Retinal pigment epithelial cell (primary cell): ENCODE data around the gene ZNF584.
"Not testable (repeated sequence)": the region's sequence is repeated elsewhere in the genome, so short reads cannot be mapped to it uniquely, and the experiment has no call there.

Experiments
- DNase-seq: peaks from one replicate; pipeline ENCODE4 v3.0.0-alpha.2; 2010; ENCODE audit warnings: low read depth
- H3K4me3 ChIP-seq: 2 replicates; pipeline ENCODE4 v1.5.1; 2011; ENCODE audit warnings: mild to moderate bottlenecking, low read length, control low read depth, moderate library complexity
- TF ChIP-seq, protein P1 (sequence below): conservative IDR thresholded peaks from 2 replicates; pipeline ENCODE4 v1.5.1; 2011; ENCODE audit warnings: low read depth, low read length, control low read depth, inconsistent platforms

The ZNF584 gene

GRCh38 chr19:58400916-58401839 is 7.3 kb upstream of the ZNF584 start:
- peak; percentile 97 for DNase-seq
- H3K4me3 ChIP-seq = peak overlapping the region; percentile 76
- TF ChIP-seq, protein P1, sequence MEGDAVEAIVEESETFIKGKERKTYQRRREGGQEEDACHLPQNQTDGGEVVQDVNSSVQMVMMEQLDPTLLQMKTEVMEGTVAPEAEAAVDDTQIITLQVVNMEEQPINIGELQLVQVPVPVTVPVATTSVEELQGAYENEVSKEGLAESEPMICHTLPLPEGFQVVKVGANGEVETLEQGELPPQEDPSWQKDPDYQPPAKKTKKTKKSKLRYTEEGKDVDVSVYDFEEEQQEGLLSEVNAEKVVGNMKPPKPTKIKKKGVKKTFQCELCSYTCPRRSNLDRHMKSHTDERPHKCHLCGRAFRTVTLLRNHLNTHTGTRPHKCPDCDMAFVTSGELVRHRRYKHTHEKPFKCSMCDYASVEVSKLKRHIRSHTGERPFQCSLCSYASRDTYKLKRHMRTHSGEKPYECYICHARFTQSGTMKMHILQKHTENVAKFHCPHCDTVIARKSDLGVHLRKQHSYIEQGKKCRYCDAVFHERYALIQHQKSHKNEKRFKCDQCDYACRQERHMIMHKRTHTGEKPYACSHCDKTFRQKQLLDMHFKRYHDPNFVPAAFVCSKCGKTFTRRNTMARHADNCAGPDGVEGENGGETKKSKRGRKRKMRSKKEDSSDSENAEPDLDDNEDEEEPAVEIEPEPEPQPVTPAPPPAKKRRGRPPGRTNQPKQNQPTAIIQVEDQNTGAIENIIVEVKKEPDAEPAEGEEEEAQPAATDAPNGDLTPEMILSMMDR = peak; percentile 2

GRCh38 chr19:58401840-58402421 is 6.5 kb upstream of the ZNF584 start:
- peak overlapping the region; percentile 76 for H3K4me3 ChIP-seq
- TF ChIP-seq, protein P1 = no peak
- DNase-seq = no peak

DNA sequence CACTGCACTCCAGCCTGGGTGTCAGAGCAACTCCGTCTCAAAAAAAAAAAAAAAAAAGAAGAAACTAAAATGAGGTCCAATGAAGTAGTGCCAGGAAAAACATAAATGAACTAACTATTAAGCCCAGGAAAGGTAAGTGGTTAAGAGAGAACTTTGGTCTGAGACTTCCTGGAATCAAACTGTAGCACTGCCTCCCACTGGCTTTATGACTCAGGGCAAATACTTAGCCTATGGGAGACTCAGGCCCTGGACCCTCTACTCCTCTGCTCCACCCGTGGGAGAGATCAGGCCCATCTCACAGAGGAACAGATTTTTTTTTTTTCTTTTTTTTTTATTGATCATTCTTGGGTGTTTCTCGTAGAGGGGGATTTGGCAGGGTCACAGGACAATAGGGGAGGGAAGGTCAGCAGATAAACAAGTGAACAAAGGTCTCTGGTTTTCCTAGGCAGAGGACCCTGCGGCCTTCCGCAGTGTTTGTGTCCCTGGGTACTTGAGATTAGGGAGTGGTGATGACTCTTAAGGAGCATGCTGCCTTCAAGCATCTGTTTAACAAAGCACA is 4.5 kb upstream of the ZNF584 start:
- H3K4me3 ChIP-seq, DNase-seq: not testable (repeated sequence)

DNA sequence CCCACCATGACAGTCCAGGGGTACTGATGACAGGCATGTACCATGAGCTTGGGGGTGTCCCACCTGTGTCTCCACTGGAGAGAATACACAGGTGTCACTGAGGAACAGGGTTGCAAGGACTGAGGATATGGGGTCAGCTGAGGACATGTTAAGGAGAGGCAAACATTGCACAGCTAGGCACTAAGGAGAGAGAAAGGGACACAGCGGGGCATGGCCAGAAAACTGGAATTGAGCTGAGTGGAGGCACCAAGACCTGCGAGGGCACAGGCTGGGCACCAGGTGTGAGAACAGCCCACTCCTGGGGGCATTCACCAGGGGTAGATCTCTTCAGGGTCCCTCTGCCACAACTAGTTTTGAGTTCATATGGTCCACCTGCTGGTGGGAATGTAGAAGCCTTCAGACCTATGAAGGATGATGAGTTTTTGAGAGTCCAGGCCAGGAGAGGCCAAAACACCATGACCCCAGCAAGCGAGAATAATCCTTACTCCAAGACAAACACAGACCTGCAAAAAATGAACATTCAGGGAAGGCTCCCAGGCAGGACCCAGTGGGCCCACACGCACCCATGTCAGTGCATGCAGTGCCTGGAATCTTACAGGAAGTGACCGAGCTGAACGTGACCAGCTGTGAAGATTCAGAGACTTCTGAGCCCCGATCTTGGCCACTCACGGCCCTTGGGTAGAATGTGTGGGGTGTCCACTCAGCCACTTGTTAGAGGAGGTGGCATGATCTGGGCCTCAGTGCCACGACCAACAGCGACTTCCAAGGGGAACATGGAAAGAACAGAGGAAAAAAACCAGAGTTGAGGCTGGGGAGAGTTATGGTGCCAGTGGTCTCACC is 1.4 kb upstream of the ZNF584 start:
- TF ChIP-seq, protein P1 = peak; percentile 46
- no peak for DNase-seq
- H3K4me3 ChIP-seq = peak overlapping the region; percentile 88

GRCh38 chr19:58407658-58408151 is 744 bp upstream of the ZNF584 start:
- DNase-seq = no peak
- peak overlapping the region; percentile 88 for H3K4me3 ChIP-seq
- TF ChIP-seq, protein P1 = no peak

DNA sequence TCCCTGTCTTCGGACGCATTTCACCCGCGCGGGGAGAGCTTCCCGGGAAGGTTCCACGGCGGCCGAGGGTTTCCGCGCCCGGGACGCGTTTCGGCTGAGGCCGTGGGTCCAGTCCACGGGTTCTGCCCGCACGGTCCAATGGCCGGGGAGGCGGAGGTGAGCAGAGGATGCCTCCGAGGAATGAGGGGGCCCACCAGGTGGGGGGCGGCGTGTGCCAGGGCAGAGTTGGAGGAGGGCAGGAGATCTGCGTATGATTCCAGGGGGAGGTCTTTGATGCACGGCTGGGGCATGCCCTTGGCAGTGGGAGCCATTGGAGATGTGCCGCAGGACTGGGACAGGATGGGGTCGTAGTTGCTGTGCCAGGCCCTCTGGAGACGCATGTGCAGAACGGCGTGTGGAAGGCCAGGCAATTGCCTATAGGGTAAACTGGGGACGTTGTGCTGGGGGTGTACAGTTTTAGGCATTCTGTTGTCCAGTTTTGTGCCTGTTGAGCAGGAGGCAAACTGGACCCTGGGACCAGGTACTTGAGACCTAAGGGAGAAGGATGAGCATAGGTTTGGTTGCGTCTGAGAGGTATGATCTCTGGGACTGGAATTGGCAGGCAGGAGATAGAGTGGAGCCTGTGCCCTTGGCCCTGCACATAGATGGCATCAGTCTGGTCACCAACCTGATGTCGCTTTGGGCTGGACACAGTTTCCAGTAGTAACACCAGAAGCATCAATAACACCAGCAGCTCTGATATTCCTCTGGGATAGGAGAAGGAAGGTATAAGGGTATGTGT is 751 bp downstream of the ZNF584 start:
- DNase-seq = no peak
- TF ChIP-seq, protein P1 = no peak
- H3K4me3 ChIP-seq = peak overlapping the region; percentile 88
